PC-9 (cell line): ENCODE measurements around the gene BMPR1B. TPM values are rescaled to one million over a fixed set of nuclear protein-coding genes. Genes with fewer than 3 reads are reported as not detected.

Experiments used
- BruUV-seq: library from RNA; stranded (reverse); fragments of 400-500 nt; replicated peaks from 2 replicates; lab custom pipeline; 2021; lab: Mats Ljungman, UMichigan
- CTCF ChIA-PET: fragments of 300-600 bp; sonication (Branson Sonifier 250); formaldehyde crosslinking; loops from one replicate; lab custom pipeline; 2022; ENCODE audit warnings: antibody characterized with exemption; lab: Charles Lee
- POLR2A ChIA-PET: fragments of 300-600 bp; sonication (Branson Sonifier 250); formaldehyde crosslinking; loops from one replicate; lab custom pipeline; 2022; ENCODE audit warnings: antibody characterized with exemption; ENCODE audit not compliant: unreplicated experiment; lab: Charles Lee
- DNase-seq, 2 experiments: peaks; one replicate each; pipeline versions ENCODE4 v3.0.0 to v3.0.0-alpha.2; 2015 to 2022; ENCODE audit warnings: mixed read lengths in 1 of 2
- H2AFZ ChIP-seq: fragments of 200-600 bp; sonication (generic); 2 replicates; pipeline ENCODE4 v1.8.1; 2017; ENCODE audit warnings: antibody characterized with exemption
- H3F3A ChIP-seq: fragments of 200-600 bp; sonication (generic); 2 replicates; pipeline ENCODE4 v1.8.1; 2017; ENCODE audit warnings: antibody characterized with exemption, mild to moderate bottlenecking, low read depth; ENCODE audit not compliant: insufficient read depth
- H3K27ac ChIP-seq: fragments of 200-600 bp; sonication (generic); 2 replicates; pipeline ENCODE4 v1.6.1; 2016; ENCODE audit warnings: mixed run types
- H3K27me3 ChIP-seq: fragments of 200-600 bp; sonication (generic); 2 replicates; pipeline ENCODE4 v1.6.1; 2016; ENCODE audit warnings: low read depth, mixed run types; ENCODE audit not compliant: insufficient read depth
- H3K36me3 ChIP-seq: fragments of 200-600 bp; sonication (generic); 2 replicates; pipeline ENCODE4 v1.6.1; 2016; ENCODE audit warnings: low read depth, mixed run types
- H3K4me1 ChIP-seq: fragments of 200-600 bp; sonication (generic); replicated peaks from 2 replicates; pipeline ENCODE4 v1.6.1; 2016; ENCODE audit warnings: mixed run types; ENCODE audit not compliant: insufficient read depth
- H3K4me2 ChIP-seq: fragments of 200-600 bp; sonication (generic); 2 replicates; pipeline ENCODE4 v1.6.1; 2017; ENCODE audit warnings: mixed run types
- H3K4me3 ChIP-seq: fragments of 200-600 bp; sonication (generic); 2 replicates; pipeline ENCODE4 v1.6.1; 2016; ENCODE audit warnings: mixed run types
- H3K79me2 ChIP-seq: fragments of 200-600 bp; sonication (generic); 2 replicates; pipeline ENCODE4 v1.6.1; 2017; ENCODE audit warnings: low read depth, mixed run types
- H3K9me2 ChIP-seq: fragments of 200-600 bp; sonication (generic); 2 replicates; pipeline ENCODE4 v1.8.1; 2017; ENCODE audit warnings: mild to moderate bottlenecking; ENCODE audit not compliant: insufficient read depth
- H3K9me3 ChIP-seq: fragments of 200-600 bp; sonication (generic); 2 replicates; pipeline ENCODE4 v1.8.1; 2016; ENCODE audit warnings: low read depth; ENCODE audit not compliant: insufficient read depth
- H4K20me1 ChIP-seq: fragments of 200-600 bp; sonication (generic); 2 replicates; pipeline ENCODE4 v1.8.1; 2017; ENCODE audit not compliant: insufficient read depth
- CTCF ChIP-seq: fragments of 200-600 bp; sonication (generic); conservative IDR thresholded peaks from 2 replicates; pipeline ENCODE4 v1.6.1; 2017; ENCODE audit warnings: mixed run types, antibody characterized with exemption, mild to moderate bottlenecking, moderate library complexity
- EZH2 ChIP-seq: fragments of 200-600 bp; sonication (generic); IDR thresholded peaks from 2 replicates; pipeline ENCODE4 v1.8.0; 2017; ENCODE audit warnings: antibody characterized with exemption, low read depth
- intact Hi-C: fragments of 100-400 bp; cut with micrococcal nuclease; formaldehyde crosslinking; loops from one replicate; pipeline ENCODE4 v1.10.0; 2022; ENCODE audit not compliant: unreplicated experiment
- total RNA-seq: library from RNA; stranded (reverse); gene quantifications from 2 replicates; pipeline ENCODE4 v1.2.3, GENCODE V29; 2021

BMPR1B gene
- total RNA-seq, 1 experiment from 2014 or later, result 1.1 TPM

- H3K27me3 ChIP-seq, result no peaks in the 10 kb centered on the region
- CTCF ChIA-PET, result no interaction called here
- H3K27ac ChIP-seq, result no peak overlapping the region
- no peaks in the 10 kb centered on the region for H4K20me1 ChIP-seq
- H3K4me1 ChIP-seq, result no peaks in the 10 kb centered on the region
- no peak overlapping the region for H2AFZ ChIP-seq
- H3K9me2 ChIP-seq, result no peaks in the 10 kb centered on the region
- POLR2A ChIA-PET, result no interaction called here
- H3K79me2 ChIP-seq, result no peaks in the 10 kb centered on the region
- no TSS peak for BruUV-seq
- no peak overlapping the region for H3K4me3 ChIP-seq
- H3K4me2 ChIP-seq, result no peak overlapping the region
- H3K36me3 ChIP-seq, result no peaks in the 10 kb centered on the region
- DNase-seq, result no peak
- H3K9me3 ChIP-seq, result no peaks in the 10 kb centered on the region
- H3F3A ChIP-seq, result no peaks in the 10 kb centered on the region
- TF ChIP-seq CTCF (no peak), EZH2 (no peak)
- intact Hi-C loops, result no loop called here
Measured at GRCh38 chr4:95007998-95008397, 250.2 kb downstream of the BMPR1B start.

- no peak for TF ChIP-seq EZH2
- TF ChIP-seq CTCF, result no peak
- Histone ChIP-seq H3K79me2 (no peaks in the 10 kb centered on the region), H3K27me3 (no peaks in the 10 kb centered on the region), H2AFZ (no peak overlapping the region), H3K9me2 (no peaks in the 10 kb centered on the region), H3K36me3 (no peaks in the 10 kb centered on the region), H3K4me1 (no peaks in the 10 kb centered on the region), H3K4me3 (no peak overlapping the region), H3K9me3 (no peaks in the 10 kb centered on the region), H3K4me2 (no peak overlapping the region), H3F3A (no peaks in the 10 kb centered on the region), H3K27ac (no peak overlapping the region), H4K20me1 (no peaks in the 10 kb centered on the region)
- BruUV-seq, result no TSS peak
- POLR2A ChIA-PET, result no interaction called here
- CTCF ChIA-PET, result no interaction called here
- no peak for DNase-seq
- intact Hi-C loops, result no loop called here
Measured at GRCh38 chr4:95013236-95013635, 255.5 kb downstream of the BMPR1B start.

- Histone ChIP-seq H3K4me2 (no peak overlapping the region), H2AFZ (no peak overlapping the region), H3K36me3 (no peaks in the 10 kb centered on the region), H3K4me3 (no peak overlapping the region), H3K27ac (no peak overlapping the region), H3K9me3 (no peaks in the 10 kb centered on the region), H3K4me1 (no peaks in the 10 kb centered on the region), H3F3A (no peaks in the 10 kb centered on the region), H3K9me2 (no peaks in the 10 kb centered on the region), H3K27me3 (no peaks in the 10 kb centered on the region), H4K20me1 (no peaks in the 10 kb centered on the region), H3K79me2 (no peaks in the 10 kb centered on the region)
- ChIA-PET CTCF (no interaction called here), POLR2A (no interaction called here)
- TF ChIP-seq EZH2 (no peak), CTCF (no peak)
- DNase-seq, result no peak
- BruUV-seq, result no TSS peak
- intact Hi-C loops, result no loop called here
Measured at GRCh38 chr4:95014068-95014467, 256.3 kb downstream of the BMPR1B start.
